8988T (cell line): ENCODE data around the gene DCST2.
"Not testable (repeated sequence)": the region's sequence is repeated elsewhere in the genome, so short reads cannot be mapped to it uniquely, and the experiment has no call there.

ENCODE experiments used
- DNase-seq: peaks from one replicate; pipeline ENCODE4 v3.0.0; 2011

The DCST2 gene

GRCh38 chr1:154995301-154995983 lies 38.1 kb downstream of the DCST2 start:
- DNase-seq, result not testable (repeated sequence)

- no peak for DNase-seq
These were observed 39.0 kb downstream of the DCST2 start for GRCh38 chr1:154994591-154994990.

DNA sequence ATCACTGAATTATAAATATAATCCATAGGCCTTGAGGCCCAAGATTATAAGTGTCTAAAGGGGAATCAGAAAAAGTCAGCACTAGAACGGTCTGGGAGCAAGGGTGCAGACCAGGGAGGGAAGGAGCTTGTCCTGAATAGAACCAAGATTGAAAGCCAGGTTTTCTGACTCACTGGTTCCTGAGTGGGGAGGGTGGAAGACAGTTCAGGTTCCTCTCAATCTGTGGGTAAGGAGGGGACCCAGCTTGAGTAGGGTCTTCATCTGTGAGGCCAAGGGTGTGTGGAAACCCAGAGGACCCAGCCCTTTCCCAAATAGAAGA lies 39.4 kb downstream of the DCST2 start:
- DNase-seq, result no peak

DNA sequence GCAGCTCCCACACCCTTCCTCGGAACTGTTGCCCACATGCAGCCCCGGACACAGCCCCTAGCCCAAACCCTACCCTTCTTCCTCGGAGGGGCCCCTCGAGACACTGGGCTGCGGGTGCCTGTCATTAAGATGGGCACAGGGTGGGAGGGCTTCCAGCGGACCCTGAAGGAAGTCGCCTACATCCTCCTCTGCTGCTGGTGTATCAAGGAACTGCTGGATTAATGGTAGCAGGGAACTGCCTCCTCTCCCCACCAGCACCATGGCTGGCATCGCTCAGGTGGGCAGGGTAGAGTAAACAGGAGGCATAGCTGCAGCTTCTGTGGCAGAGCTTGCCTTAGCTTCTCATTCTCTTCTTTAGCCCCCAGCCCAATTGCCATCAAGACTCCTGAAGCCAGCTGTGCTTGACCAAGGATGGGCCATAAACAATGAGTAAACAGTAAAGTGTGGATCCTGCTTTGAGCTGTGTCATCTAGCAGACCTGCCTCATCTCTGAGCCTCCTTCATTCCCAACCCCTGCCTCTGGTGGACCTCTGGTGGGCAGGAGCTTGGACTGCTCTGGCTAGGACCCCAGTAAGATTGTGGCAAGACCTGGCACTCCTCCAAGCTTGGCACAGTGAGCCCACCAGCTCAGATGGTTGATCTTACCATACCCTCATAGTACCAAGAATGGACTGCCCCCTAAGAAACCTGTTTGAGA lies 39.9 kb downstream of the DCST2 start, which contains the start of gene LENEP:
LENEP (plus strand) TSS at position 15 of the 697 bp plus-strand sequence; CDS start at position 37, 22 bp downstream.
- no peak for DNase-seq

- DNase-seq, result no peak
These were observed 40.6 kb downstream of the DCST2 start for GRCh38 chr1:154992721-154993571.

- DNase-seq, result no peak
These were observed 43.3 kb downstream of the DCST2 start for GRCh38 chr1:154990276-154990675.

GRCh38 chr1:154989195-154989860 lies 44.3 kb downstream of the DCST2 start:
- no peak for DNase-seq

- no peak for DNase-seq
These were observed 45.3 kb downstream of the DCST2 start for GRCh38 chr1:154988058-154988954.

DNA sequence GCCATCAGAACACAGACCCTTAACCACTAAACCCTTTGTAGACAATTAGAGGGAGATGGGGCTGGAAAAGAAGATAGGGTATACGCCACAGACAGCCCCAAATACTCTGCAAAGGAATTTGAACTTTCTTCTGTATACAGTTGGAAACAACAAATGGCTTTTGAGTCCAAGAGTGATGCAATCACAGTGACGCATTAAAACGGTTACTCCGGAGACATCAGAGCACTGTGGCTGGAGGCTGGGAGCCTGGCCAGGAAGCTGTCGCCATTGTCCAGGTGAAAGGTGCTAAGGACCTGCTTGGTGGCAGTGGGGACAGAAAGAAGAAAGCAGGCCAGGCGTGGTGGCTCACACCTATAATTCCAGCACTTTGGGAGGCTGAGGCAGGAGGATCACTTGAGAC lies 46.3 kb downstream of the DCST2 start:
- DNase-seq, result no peak

GRCh38 chr1:154986736-154987135 lies 46.8 kb downstream of the DCST2 start:
- not testable (repeated sequence) for DNase-seq

- no peak for DNase-seq
These were observed 49.7 kb downstream of the DCST2 start for GRCh38 chr1:154983776-154984466.

- DNase-seq, result peak; percentile 87
These were observed 50.5 kb downstream of the DCST2 start, which contains the start of gene FLAD1 for GRCh38 chr1:154982897-154983648. FLAD1 (plus strand) TSS chr1:154983344; CDS start chr1:154983695, 351 bp downstream.

DNA sequence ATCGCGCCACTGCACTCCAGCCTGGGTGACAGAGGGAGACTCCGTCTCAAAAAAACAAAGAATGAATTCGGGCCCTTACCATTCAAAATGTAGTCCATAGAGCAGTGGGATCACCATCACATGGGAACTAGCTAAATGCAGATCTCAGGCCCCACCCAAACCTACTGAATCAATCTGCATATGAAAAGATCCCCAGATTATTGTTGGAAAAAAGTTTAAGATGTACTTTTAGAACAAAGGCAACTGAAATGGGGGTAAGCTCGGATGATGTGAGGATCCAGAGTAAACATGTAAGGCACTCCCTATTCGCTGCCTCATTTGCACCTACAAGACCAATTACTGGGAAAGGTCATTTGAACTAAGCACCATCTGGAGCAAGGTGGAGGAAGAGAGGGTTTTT lies 51.2 kb downstream of the DCST2 start:
- no peak for DNase-seq

GRCh38 chr1:154978360-154978759 lies 55.2 kb downstream of the DCST2 start:
- DNase-seq, result no peak

- DNase-seq, result not testable (repeated sequence)
These were observed 55.8 kb downstream of the DCST2 start for GRCh38 chr1:154977762-154978161.

GRCh38 chr1:154975409-154976059 lies 58.0 kb downstream of the DCST2 start:
- DNase-seq, result no peak

DNA sequence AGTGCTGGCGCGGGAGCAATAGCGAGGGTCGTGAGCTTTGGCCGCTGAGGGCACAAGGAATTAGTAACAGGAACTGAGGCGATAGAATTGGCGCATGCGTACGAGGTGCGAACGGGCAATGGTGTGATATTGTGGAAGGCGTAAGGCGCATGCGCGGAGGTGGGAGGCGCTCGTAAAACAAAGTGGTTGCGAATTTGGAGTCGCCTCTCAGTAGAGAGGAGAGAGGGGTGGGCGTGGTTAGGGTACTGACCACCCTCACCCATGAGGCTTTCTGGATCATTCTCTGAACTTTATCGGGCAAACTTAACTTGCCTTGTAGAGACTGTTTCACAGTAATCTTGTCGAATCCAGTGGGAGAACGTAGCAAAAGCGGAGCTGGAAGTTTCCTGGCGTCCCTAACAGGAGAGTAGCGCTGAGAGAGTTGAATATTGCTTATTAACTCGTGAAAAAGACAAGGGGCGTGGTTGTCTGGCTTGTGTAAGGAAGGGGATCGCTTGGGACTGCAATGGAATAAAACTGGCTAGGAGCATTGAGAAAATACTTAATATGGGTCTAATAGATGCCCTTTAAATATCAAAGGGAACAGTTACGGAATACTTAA lies 58.7 kb downstream of the DCST2 start:
- DNase-seq, result peak; percentile 73

- peak; percentile 78 for DNase-seq
These were observed 59.3 kb downstream of the DCST2 start, which contains the start of gene CKS1B for GRCh38 chr1:154974102-154974807. CKS1B (plus strand) TSS chr1:154974681; CDS start chr1:154974746, 65 bp downstream.
